Measurements from ENCODE around the gene HACD3. TPM values are rescaled to one million over a fixed set of nuclear protein-coding genes. Genes with fewer than 3 reads are reported as not detected.

The HACD3 gene
- total RNA-seq, 1 donor from 2014 or later: 156 TPM

- Mint-ChIP-seq H3K27ac (no peak overlapping the region), H3K4me1 (ENCODE audit: low read depth) (peaks cover 14% of the 10 kb centered on the region), H3K36me3 (ENCODE audit: insufficient read depth) (peaks cover 9% of the 10 kb centered on the region), H3K27me3 (no peaks in the 10 kb centered on the region), H3K4me3 (ENCODE audit: low read depth) (no peak overlapping the region), H3K9me3 (ENCODE audit: low read depth) (no peaks in the 10 kb centered on the region)
- DNase-seq (ENCODE audit: low spot score, unreplicated experiment): no peak
- TF ChIP-seq, protein P1, sequence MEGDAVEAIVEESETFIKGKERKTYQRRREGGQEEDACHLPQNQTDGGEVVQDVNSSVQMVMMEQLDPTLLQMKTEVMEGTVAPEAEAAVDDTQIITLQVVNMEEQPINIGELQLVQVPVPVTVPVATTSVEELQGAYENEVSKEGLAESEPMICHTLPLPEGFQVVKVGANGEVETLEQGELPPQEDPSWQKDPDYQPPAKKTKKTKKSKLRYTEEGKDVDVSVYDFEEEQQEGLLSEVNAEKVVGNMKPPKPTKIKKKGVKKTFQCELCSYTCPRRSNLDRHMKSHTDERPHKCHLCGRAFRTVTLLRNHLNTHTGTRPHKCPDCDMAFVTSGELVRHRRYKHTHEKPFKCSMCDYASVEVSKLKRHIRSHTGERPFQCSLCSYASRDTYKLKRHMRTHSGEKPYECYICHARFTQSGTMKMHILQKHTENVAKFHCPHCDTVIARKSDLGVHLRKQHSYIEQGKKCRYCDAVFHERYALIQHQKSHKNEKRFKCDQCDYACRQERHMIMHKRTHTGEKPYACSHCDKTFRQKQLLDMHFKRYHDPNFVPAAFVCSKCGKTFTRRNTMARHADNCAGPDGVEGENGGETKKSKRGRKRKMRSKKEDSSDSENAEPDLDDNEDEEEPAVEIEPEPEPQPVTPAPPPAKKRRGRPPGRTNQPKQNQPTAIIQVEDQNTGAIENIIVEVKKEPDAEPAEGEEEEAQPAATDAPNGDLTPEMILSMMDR (IDR thresholded peaks at IDR 0.05; ENCODE audit: unreplicated experiment): no peak
These were observed 17.4 kb upstream of the HACD3 start for GRCh38 chr15:65512807-65513416.

DNA sequence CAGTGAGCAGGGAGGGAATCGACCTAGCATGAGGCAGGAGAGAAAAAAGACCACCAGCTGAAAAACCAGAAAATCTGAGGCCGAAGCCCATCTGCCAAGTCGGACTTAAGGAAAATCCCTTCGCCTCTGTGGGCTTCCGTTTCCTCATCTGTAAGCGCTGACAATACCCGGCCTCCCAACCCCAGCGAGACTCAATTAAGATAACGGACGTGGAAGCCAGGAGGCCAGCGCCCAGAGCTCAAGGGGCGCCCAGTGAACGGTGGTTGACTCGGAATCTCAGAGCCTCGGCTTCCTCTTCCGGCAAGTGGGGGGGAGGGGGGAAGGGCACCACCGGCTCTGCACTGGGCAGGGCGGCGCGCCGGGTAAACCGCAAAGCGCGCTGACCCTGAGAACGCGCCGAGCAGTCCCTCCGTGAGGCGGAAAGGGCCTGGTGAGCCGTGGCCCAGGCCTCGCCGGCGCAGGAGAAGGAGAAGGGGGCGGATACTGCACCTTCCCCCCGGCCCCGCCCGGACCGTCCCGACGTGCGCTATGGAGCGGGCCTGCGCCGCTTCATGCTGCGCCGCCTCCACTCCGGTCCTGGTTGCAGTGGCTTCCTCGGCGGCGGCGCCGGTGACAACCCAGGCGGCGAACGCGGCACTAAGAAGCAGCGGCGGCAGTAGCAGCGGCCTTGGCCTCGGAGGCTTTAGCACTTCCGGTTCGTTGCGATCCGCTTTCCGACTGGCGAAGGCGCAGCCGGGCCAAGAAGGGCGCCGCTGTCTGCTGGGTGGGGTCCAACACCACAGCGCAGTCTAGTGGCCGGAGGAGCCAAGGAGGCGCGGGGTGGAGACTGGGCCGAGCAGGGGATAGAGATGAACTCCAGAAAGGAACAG, 13.0 kb upstream of the HACD3 start, which contains the start of gene DPP8:
TSS of gene DPP8 (minus strand) at position 693 of the 869 bp plus-strand sequence. CDS start 5,136 bp downstream, outside the sequence.
- DNase-seq (ENCODE audit: low spot score, unreplicated experiment): peak; percentile 90
- Mint-ChIP-seq H3K4me3 (ENCODE audit: low read depth) (peak within 1 kb of the TSS; percentile 89), H3K27ac (peak within 1 kb of the TSS; percentile 90), H3K36me3 (ENCODE audit: insufficient read depth) (peaks cover 2% of the 10 kb centered on the region), H3K9me3 (ENCODE audit: low read depth) (no peaks in the 10 kb centered on the region), H3K27me3 (no peaks in the 10 kb centered on the region), H3K4me1 (ENCODE audit: low read depth) (peaks cover 14% of the 10 kb centered on the region)
- TF ChIP-seq, protein P1 (IDR thresholded peaks at IDR 0.05; ENCODE audit: unreplicated experiment): peak; percentile 91

GRCh38 chr15:65517866-65518207, 12.4 kb upstream of the HACD3 start:
- Mint-ChIP-seq H3K4me3 (ENCODE audit: low read depth) (peak overlapping the region; percentile 89), H3K27ac (peak overlapping the region; percentile 86), H3K4me1 (ENCODE audit: low read depth) (peaks cover 14% of the 10 kb centered on the region), H3K9me3 (ENCODE audit: low read depth) (no peaks in the 10 kb centered on the region), H3K36me3 (ENCODE audit: insufficient read depth) (peaks cover 2% of the 10 kb centered on the region), H3K27me3 (no peaks in the 10 kb centered on the region)
- TF ChIP-seq, protein P1 (IDR thresholded peaks at IDR 0.05; ENCODE audit: unreplicated experiment): peak; percentile 3
- no peak for DNase-seq (ENCODE audit: low spot score, unreplicated experiment)

DNA sequence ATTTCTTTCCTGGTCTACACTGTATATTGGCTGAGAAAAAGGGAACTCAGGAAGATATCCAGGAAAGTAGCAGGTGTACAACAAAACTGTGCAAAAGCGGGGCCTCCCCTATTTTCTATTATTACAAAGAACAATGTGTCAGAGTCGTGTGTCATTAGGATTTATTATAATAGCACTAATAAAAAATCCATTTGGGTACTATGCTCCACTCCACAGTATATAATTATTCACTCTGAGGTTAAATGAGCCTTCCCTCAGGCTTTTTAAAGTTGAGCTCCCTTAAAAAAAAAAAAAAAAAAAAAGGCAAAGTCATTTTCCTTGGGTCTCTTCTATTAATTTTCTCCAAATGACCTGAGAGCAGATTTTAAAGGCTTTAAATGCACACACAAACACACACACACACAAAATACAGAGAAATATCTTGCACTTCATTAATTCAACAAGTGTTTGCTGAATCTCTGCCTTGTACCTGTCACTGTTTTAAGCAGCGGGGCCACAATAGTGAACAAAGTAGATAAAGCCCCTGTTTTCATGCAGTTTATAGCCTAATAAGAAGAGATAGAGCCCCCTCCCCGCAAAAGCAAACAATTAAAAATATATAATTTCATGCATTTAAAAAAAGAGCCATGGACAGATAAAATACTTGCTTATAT, 11.5 kb upstream of the HACD3 start:
- TF ChIP-seq, protein P1 (IDR thresholded peaks at IDR 0.05; ENCODE audit: unreplicated experiment): no peak
- no peak for DNase-seq (ENCODE audit: low spot score, unreplicated experiment)
- H3K27me3 Mint-ChIP-seq: no peaks in the 10 kb centered on the region
- no peaks in the 10 kb centered on the region for H3K9me3 Mint-ChIP-seq (ENCODE audit: low read depth)
- H3K27ac Mint-ChIP-seq: no peak overlapping the region
- H3K4me3 Mint-ChIP-seq (ENCODE audit: low read depth): no peak overlapping the region
- H3K36me3 Mint-ChIP-seq (ENCODE audit: insufficient read depth): no peaks in the 10 kb centered on the region
- H3K4me1 Mint-ChIP-seq (ENCODE audit: low read depth): peaks cover 14% of the 10 kb centered on the region

GRCh38 chr15:65521350-65521749, 8.9 kb upstream of the HACD3 start:
- Mint-ChIP-seq H3K4me1 (ENCODE audit: low read depth) (peaks cover 13% of the 10 kb centered on the region), H3K27ac (no peak overlapping the region), H3K9me3 (ENCODE audit: low read depth) (no peaks in the 10 kb centered on the region), H3K36me3 (ENCODE audit: insufficient read depth) (no peaks in the 10 kb centered on the region), H3K4me3 (ENCODE audit: low read depth) (no peak overlapping the region), H3K27me3 (no peaks in the 10 kb centered on the region)
- DNase-seq (ENCODE audit: low spot score, unreplicated experiment): no peak
- TF ChIP-seq, protein P1 (IDR thresholded peaks at IDR 0.05; ENCODE audit: unreplicated experiment): no peak
